ENCODE results near the gene MT1E. TPM values are rescaled to one million over a fixed set of nuclear protein-coding genes. Genes with fewer than 3 reads are reported as not detected.
A peak's percentile ranks its signal among the peaks of the same experiment; 100 is the strongest.
"Not testable (repeated sequence)": the region's sequence is repeated elsewhere in the genome, so short reads cannot be mapped to it uniquely, and the experiment has no call there.

The MT1E gene
- total and polyA plus RNA-seq, 2 of the 13 experiments (the other 11 are each of a cell fraction or from before 2014, with no cell fraction given), result 110 to 1,072 TPM

- FAIRE-seq (no peak), DNase-seq (ENCODE audit: low spot score) (no peak), ATAC-seq (no peak)
- intact Hi-C loops (cut with micrococcal nuclease; ENCODE audit: unreplicated experiment), result loop anchor here (5.0 kb wide), 1 partner anchor 192 kb away; no protein-coding TSS in a partner anchor
- no TSS peak for BruUV-seq (replicated peaks)
- Histone ChIP-seq H4K20me1 (ENCODE audit: insufficient read depth, low read length) (no peaks in the 10 kb centered on the region), H3K27ac (ENCODE audit: extremely low read length, insufficient read depth, low read length) (no peak overlapping the region), H3K36me3 (replicated peaks in 1 of 2; ENCODE audit: control insufficient read depth in 1 of 2, insufficient read depth in 2 of 2, low read length in 2 of 2) (no peaks in the 10 kb centered on the region), H2AFZ (ENCODE audit: low read length) (no peak overlapping the region), H3K4me3 (replicated peaks in 1 of 3; ENCODE audit: insufficient read depth in 1 of 3, low read depth in 2 of 3, low read length in 3 of 3) (no peak overlapping the region), H3K9me3 (ENCODE audit: low read length) (no peaks in the 10 kb centered on the region), H3K9ac (ENCODE audit: insufficient read depth, low read depth, low read length) (no peak overlapping the region), H3K4me1 (ENCODE audit: insufficient read depth, low read length) (peaks cover 27% of the 10 kb centered on the region), H3K4me2 (ENCODE audit: low read depth, low read length) (no peak overlapping the region), H3K27me3 (ENCODE audit: control insufficient read depth in 1 of 2, insufficient read depth in 2 of 2, low read length in 2 of 2) (peaks cover 7 to 48% of the 10 kb centered on the region in 2 experiments), H3K79me2 (ENCODE audit: insufficient read depth, low read length) (no peaks in the 10 kb centered on the region)
- whole genome bisulfite sequencing (ENCODE audit: low lambda C conversion rate), result 30% methylated on average over 2 of the region's 2 CpGs
- no peak for TF ChIP-seq MBD4 (IDR thresholded peaks at IDR 0.05; ENCODE audit: borderline replicate concordance, low read length)
- CTCF ChIA-PET (ENCODE audit: low intra/inter-chr PET ratio, low total read pairs), result no interaction called here
- in situ Hi-C loops (cut with HindIII; ENCODE audit: extremely low pct_ligation_motif_present, low pct_unique_long_range_greater_than_20kb), result no loop called here
- POLR2A ChIA-PET, result interaction anchor here (1.1 kb wide), 1 partner anchor 45 kb away, joined by 3 read pairs; the partner anchor contains the start of gene MT1E
Observed at GRCh38 chr16:56670620-56670934, 45.0 kb downstream of the MT1E start.

DNA sequence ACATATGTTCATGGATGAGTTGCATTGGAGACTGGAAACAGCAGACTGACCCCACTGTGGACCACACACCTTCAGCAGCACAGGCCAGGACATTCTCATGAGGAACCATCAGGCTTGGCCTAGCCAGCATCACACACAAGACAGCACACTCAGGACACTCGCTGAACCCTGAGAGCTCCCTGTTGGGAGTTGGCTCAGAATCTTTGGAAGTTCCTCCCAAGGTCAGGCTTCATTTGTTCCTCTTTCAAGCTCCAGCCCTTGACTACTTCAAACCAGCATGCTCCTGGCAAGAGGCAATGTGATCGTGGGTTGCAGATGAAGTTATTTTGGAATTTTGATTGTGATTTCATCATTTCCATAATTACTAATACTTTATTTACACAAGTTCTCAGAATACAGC is 46.1 kb downstream of the MT1E start:
- H3K9ac ChIP-seq (ENCODE audit: insufficient read depth, low read depth, low read length); H4K20me1 ChIP-seq (ENCODE audit: insufficient read depth, low read length); POLR2A ChIA-PET; H3K9me3 ChIP-seq (ENCODE audit: low read length); BruUV-seq (replicated peaks); H3K36me3 ChIP-seq (replicated peaks in 1 of 2; ENCODE audit: control insufficient read depth in 1 of 2, insufficient read depth in 2 of 2, low read length in 2 of 2); DNase-seq (ENCODE audit: low spot score); H3K79me2 ChIP-seq (ENCODE audit: insufficient read depth, low read length); H2AFZ ChIP-seq (ENCODE audit: low read length); ATAC-seq; in situ Hi-C loops (cut with HindIII; ENCODE audit: extremely low pct_ligation_motif_present, low pct_unique_long_range_greater_than_20kb); H3K27ac ChIP-seq (ENCODE audit: extremely low read length, insufficient read depth, low read length); H3K4me3 ChIP-seq (replicated peaks in 1 of 3; ENCODE audit: insufficient read depth in 1 of 3, low read depth in 2 of 3, low read length in 3 of 3); H3K4me2 ChIP-seq (ENCODE audit: low read depth, low read length): not testable (repeated sequence)
- intact Hi-C loops (cut with micrococcal nuclease; ENCODE audit: unreplicated experiment), result loop anchor here (5.0 kb wide), 1 partner anchor 191 kb away; no protein-coding TSS in a partner anchor
- peak; percentile 46 for FAIRE-seq
- Histone ChIP-seq H3K4me1 (ENCODE audit: insufficient read depth, low read length) (peaks cover 26% of the 10 kb centered on the region), H3K27me3 (ENCODE audit: control insufficient read depth in 1 of 2, insufficient read depth in 2 of 2, low read length in 2 of 2) (peaks cover 7 to 50% of the 10 kb centered on the region in 2 experiments)
- CTCF ChIA-PET (ENCODE audit: low intra/inter-chr PET ratio, low total read pairs), result interaction anchor here (3.8 kb wide), 1 partner anchor 30 kb away, joined by 36 read pairs; no protein-coding TSS in a partner anchor
- 0% methylated on average over 2 of the region's 2 CpGs for WGBS (ENCODE audit: low lambda C conversion rate)

- ATAC-seq; in situ Hi-C loops (cut with HindIII; ENCODE audit: extremely low pct_ligation_motif_present, low pct_unique_long_range_greater_than_20kb); H3K27ac ChIP-seq (ENCODE audit: extremely low read length, insufficient read depth, low read length); H4K20me1 ChIP-seq (ENCODE audit: insufficient read depth, low read length); FAIRE-seq; H3K4me2 ChIP-seq (ENCODE audit: low read depth, low read length); DNase-seq (ENCODE audit: low spot score); H3K9me3 ChIP-seq (ENCODE audit: low read length); H3K4me3 ChIP-seq (replicated peaks in 1 of 3; ENCODE audit: insufficient read depth in 1 of 3, low read depth in 2 of 3, low read length in 3 of 3); BruUV-seq (replicated peaks); POLR2A ChIA-PET; H2AFZ ChIP-seq (ENCODE audit: low read length); H3K36me3 ChIP-seq (replicated peaks in 1 of 2; ENCODE audit: control insufficient read depth in 1 of 2, insufficient read depth in 2 of 2, low read length in 2 of 2); H3K79me2 ChIP-seq (ENCODE audit: insufficient read depth, low read length); H3K9ac ChIP-seq (ENCODE audit: insufficient read depth, low read depth, low read length): not testable (repeated sequence)
- 1% methylated on average over 3 of the region's 3 CpGs for WGBS (ENCODE audit: low lambda C conversion rate)
- peaks cover 21% of the 10 kb centered on the region for H3K4me1 ChIP-seq (ENCODE audit: insufficient read depth, low read length)
- CTCF ChIA-PET (ENCODE audit: low intra/inter-chr PET ratio, low total read pairs), result interaction anchor here (3.8 kb wide), 1 partner anchor 30 kb away, joined by 36 read pairs; no protein-coding TSS in a partner anchor
- intact Hi-C loops (cut with micrococcal nuclease; ENCODE audit: unreplicated experiment), result loop anchor here (5.0 kb wide), 1 partner anchor 190 kb away; no protein-coding TSS in a partner anchor
- H3K27me3 ChIP-seq (ENCODE audit: control insufficient read depth in 1 of 2, insufficient read depth in 2 of 2, low read length in 2 of 2), result peaks cover 7 to 53% of the 10 kb centered on the region in 2 experiments
Observed at GRCh38 chr16:56672171-56672570, 46.6 kb downstream of the MT1E start.

Measured in HepG2 (cell line).